KBM-7 (cell line): ENCODE results near the gene DDIT4.
"Not testable (repeated sequence)": the region's sequence is repeated elsewhere in the genome, so short reads cannot be mapped to it uniquely, and the experiment has no call there.

Source experiments
- DNase-seq: peaks from one replicate; pipeline ENCODE4 v3.0.0-alpha.2; 2015
- in situ Hi-C: fragments of 300-500 bp; cut with MboI; formaldehyde crosslinking; loops from 2 replicates; pipeline ENCODE4 v1.14.3; 2020; ENCODE audit warnings: low sequenced_read_pairs, low pct_unique_long_range_greater_than_20kb, mixed read lengths

The DDIT4 gene

DNA sequence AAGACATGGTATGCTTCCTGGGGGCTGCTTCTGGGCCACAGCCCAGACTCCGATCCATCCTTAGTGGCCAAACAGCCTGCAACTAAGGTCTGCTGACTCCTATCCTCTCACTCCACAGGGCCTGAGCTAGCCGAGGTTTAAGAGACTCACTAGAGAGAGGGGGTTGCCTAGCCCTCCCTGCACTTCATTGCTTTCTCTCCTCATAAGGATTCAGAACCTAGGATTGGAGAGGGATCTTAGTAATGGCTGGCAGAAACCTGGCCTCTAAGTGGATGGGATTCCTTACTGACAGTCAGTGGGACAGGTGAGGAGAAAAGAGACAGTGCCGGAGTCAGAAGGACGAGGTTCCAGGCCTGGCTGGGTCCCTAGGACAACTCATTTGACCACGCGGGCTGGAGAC lies 8.2 kb upstream of the DDIT4 start:
- in situ Hi-C loops = no loop called here
- DNase-seq = no peak

GRCh38 chr10:72265990-72266865 lies 7.5 kb upstream of the DDIT4 start:
- DNase-seq = no peak
- in situ Hi-C loops = no loop called here

- DNase-seq = no peak
- in situ Hi-C loops = no loop called here
Measured at GRCh38 chr10:72267381-72267780, 6.3 kb upstream of the DDIT4 start.

- no peak for DNase-seq
- in situ Hi-C loops = no loop called here
Measured at GRCh38 chr10:72267819-72268399, 5.8 kb upstream of the DDIT4 start.

DNA sequence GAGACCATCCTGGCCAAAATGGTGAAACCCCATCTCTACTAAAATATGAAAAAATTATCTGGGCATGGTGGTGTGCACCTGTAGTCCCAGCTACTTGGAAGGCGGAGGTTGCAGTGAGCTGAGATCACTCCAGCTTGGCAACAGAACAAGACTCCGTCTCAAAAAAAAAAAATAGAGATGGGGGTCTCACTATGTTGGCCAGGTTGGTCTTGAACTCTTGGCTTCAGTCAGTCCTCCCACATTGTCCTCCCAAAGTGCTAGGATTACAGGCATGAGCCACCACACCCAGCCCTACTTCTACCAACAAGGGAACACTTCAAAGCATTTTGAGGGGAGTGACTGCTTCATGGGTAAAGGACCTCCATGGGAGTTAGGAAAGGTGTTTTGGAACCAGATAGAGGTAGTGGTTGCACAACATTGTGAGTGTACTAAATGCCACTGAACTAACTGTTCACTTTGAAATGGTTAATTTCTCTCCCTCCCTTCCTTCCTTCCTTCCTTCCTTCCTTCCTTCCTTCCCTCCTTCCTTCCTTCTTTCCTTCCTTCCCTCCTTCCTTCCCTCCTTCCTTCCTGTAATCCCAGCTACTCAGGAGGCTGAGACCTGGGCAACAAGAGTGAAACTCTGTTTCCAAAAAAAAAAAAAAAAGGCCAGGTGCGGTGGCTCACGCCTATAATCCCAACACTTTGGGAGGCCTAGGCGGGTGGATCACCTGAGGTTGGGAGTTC lies 5.1 kb upstream of the DDIT4 start:
- in situ Hi-C loops = not testable (repeated sequence)

GRCh38 chr10:72270607-72271281 lies 3.0 kb upstream of the DDIT4 start:
- no peak for DNase-seq
- in situ Hi-C loops = no loop called here

More for the DNA sequence above, 5.1 kb upstream of the DDIT4 start:
- not testable (repeated sequence) for DNase-seq

DNA sequence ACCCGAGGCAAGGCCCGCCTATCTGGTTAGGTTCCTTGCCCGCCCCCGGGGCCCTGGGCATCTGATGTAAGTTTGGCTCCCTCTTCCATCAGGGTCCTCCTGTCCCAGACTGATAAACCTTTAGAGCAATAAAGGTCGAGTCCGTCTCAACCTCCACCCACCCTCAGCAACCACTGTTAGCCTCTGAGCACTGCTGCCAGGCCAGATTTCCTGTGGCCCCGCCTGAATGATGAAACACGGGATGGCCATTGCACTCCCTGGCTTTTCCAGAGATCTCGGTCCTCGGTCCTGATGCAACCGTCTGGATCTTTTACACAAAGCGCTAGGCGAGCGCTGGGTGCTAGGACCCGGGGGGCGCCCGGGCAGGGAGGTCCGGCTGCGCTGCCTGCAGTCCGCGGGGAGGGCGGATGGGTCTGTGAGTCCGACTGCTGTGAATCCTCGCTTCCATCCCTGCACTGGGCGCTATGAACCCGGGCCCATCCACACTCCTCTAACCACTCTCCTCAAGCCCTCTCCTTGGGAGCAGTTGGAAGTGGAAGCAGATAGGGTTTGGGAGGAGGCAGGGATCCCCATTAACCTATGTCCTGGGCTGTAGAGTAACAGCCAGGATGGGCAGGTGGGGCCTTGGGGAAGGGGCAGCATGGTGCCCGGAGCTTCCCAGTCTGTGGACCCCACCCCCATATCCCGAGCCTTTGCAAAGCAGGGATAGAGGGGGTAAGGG lies 875 bp upstream of the DDIT4 start:
- DNase-seq = peak; percentile 86
- in situ Hi-C loops = no loop called here

DNA sequence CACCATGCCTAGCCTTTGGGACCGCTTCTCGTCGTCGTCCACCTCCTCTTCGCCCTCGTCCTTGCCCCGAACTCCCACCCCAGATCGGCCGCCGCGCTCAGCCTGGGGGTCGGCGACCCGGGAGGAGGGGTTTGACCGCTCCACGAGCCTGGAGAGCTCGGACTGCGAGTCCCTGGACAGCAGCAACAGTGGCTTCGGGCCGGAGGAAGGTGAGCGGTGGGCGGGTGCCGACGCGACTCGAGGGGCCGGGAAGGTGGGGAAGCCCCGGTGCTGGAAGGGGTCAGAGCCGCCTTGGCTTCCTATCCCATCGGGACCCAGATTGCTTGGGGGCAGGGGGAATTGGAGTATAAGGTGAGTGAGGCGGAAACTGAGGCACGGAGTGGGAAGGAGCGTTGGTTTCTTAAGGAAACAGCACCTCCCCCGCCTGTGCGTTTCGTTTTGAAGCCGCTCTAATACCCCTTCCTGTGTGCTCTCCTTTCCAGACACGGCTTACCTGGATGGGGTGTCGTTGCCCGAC lies 547 bp downstream of the DDIT4 start:
- in situ Hi-C loops = no loop called here
- DNase-seq = no peak

DNA sequence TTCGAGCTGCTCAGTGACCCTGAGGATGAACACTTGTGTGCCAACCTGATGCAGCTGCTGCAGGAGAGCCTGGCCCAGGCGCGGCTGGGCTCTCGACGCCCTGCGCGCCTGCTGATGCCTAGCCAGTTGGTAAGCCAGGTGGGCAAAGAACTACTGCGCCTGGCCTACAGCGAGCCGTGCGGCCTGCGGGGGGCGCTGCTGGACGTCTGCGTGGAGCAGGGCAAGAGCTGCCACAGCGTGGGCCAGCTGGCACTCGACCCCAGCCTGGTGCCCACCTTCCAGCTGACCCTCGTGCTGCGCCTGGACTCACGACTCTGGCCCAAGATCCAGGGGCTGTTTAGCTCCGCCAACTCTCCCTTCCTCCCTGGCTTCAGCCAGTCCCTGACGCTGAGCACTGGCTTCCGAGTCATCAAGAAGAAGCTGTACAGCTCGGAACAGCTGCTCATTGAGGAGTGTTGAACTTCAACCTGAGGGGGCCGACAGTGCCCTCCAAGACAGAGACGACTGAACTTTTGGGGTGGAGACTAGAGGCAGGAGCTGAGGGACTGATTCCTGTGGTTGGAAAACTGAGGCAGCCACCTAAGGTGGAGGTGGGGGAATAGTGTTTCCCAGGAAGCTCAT lies 1.1 kb downstream of the DDIT4 start:
- DNase-seq = peak; percentile 81
- in situ Hi-C loops = no loop called here

DNA sequence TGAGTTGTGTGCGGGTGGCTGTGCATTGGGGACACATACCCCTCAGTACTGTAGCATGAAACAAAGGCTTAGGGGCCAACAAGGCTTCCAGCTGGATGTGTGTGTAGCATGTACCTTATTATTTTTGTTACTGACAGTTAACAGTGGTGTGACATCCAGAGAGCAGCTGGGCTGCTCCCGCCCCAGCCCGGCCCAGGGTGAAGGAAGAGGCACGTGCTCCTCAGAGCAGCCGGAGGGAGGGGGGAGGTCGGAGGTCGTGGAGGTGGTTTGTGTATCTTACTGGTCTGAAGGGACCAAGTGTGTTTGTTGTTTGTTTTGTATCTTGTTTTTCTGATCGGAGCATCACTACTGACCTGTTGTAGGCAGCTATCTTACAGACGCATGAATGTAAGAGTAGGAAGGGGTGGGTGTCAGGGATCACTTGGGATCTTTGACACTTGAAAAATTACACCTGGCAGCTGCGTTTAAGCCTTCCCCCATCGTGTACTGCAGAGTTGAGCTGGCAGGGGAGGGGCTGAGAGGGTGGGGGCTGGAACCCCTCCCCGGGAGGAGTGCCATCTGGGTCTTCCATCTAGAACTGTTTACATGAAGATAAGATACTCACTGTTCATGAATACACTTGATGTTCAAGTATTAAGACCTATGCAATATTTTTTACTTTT lies 1.8 kb downstream of the DDIT4 start:
- peak; percentile 41 for DNase-seq
- in situ Hi-C loops = no loop called here

DNA sequence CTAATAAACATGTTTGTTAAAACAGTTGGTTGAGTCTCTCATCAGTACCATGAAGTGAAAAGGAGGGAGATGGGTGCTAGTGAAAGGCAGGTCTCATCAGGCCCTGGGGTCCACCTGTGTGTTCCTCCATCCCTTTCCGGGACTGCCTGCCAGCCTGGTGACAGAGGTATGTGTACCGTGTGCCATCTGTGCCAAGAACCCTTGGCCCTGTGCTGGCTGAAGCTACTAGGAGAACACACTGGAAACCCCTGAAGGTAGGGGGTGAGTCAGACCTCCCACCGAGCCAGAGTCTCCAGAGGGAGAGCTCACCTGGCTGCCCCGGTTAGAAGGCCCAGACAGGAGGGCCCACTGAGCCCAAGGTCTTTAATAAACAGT lies 2.3 kb downstream of the DDIT4 start:
- peak; percentile 31 for DNase-seq

GRCh38 chr10:72276421-72277339 lies 3.0 kb downstream of the DDIT4 start:
- peak; percentile 61 for DNase-seq
- in situ Hi-C loops = no loop called here

More for the DNA sequence above, 2.3 kb downstream of the DDIT4 start:
- in situ Hi-C loops = no loop called here

DNA sequence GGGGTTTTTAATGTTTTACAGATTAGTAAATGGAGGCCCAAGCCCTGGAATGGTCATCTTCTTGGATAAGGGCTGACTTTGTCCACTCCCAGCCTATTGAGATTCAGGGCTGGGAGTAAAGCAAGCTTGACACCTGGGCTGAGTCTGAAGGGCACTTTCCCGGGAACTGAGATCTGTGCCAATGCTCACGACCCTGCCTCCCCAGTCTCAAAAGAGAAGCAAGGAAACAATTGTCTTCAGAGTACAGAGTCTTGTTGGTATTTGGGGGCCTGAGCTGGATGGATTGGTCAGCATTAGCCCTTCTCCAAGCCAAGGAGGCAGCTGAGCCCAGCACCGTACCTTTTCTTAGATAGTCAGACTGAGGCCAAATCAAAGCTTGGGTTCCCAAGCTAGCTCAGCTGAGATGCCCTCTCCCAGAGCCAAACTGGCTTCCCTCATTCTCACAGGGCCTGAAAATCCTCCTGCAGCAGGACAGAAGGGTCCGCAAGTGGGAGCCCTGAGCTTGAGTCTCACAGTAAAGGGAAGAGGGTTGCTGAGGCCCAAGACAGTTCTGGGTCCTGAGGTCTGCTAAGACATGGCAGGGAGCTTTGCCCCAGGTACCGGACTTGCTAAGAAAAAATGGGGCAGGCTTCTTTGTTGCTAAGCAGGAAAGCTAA lies 3.7 kb downstream of the DDIT4 start:
- DNase-seq = no peak
- in situ Hi-C loops = no loop called here

- no peak for DNase-seq
- in situ Hi-C loops = no loop called here
Measured at GRCh38 chr10:72277996-72278667, 4.4 kb downstream of the DDIT4 start.

- in situ Hi-C loops = no loop called here
- DNase-seq = no peak
Measured at GRCh38 chr10:72278668-72279393, 5.1 kb downstream of the DDIT4 start.
